ENCODE data around the gene ZBTB25. TPM values are rescaled to one million over a fixed set of nuclear protein-coding genes. Genes with fewer than 3 reads are reported as not detected.

Gene ZBTB25
- total RNA-seq = 10 to 100 TPM; 12.3 to 15.7 (median 14.4) TPM

- H3K27ac ChIP-seq = peak within 1 kb of the TSS; percentile 98 to 99
- peaks cover 0 to 22% of the 10 kb centered on the region in 2 donors for H3K4me1 ChIP-seq
- no peaks in the 10 kb centered on the region for H3K36me3 ChIP-seq
- H3K27me3 ChIP-seq = no peaks in the 10 kb centered on the region
- intact Hi-C loops (cut with DNase I; ENCODE audit: low total_unique reads) = loop anchor here (1.0 kb wide), 1 partner anchor 142 kb away; no protein-coding TSS in a partner anchor
- peak; percentile 85 to 88 for DNase-seq (ENCODE audit: low spot score in 2 of 2)
- no peaks in the 10 kb centered on the region for H3K9me3 ChIP-seq
- peak; percentile 20 to 84 (median 80) for TF ChIP-seq POLR2AphosphoS5 (IDR thresholded peaks at IDR 0.05)
- no peak for TF ChIP-seq CTCF (IDR thresholded peaks at IDR 0.05)
- TF ChIP-seq POLR2A (IDR thresholded peaks at IDR 0.05) = peak; percentile 66
- H3K4me3 ChIP-seq = peak within 1 kb of the TSS; percentile 69 to 79 (median 73)
Observed at GRCh38 chr14:64503434-64504309, at the start of gene ZBTB25. Gene ZBTB25 (minus strand): TSS chr14:64503838. CDS start chr14:64490533, 13,305 bp downstream.

- H3K27ac ChIP-seq = no peak overlapping the region
- H3K4me1 ChIP-seq = no peaks in the 10 kb centered on the region
- no peak overlapping the region for H3K4me3 ChIP-seq
- no peak for DNase-seq (ENCODE audit: low spot score in 2 of 2)
- TF ChIP-seq POLR2AphosphoS5 (IDR thresholded peaks at IDR 0.05) (no peak), POLR2A (IDR thresholded peaks at IDR 0.05) (no peak), CTCF (IDR thresholded peaks at IDR 0.05) (no peak)
- no peaks in the 10 kb centered on the region for H3K36me3 ChIP-seq
- H3K27me3 ChIP-seq = peaks cover 3 to 6% of the 10 kb centered on the region in 2 donors
- no peaks in the 10 kb centered on the region for H3K9me3 ChIP-seq
- intact Hi-C loops (cut with DNase I; ENCODE audit: low total_unique reads) = no loop called here
Observed at GRCh38 chr14:64550621-64551333, 47.1 kb upstream of the ZBTB25 start.

- no peak for TF ChIP-seq POLR2AphosphoS5 (IDR thresholded peaks at IDR 0.05)
- TF ChIP-seq POLR2A (IDR thresholded peaks at IDR 0.05) = no peak
- no peak for TF ChIP-seq CTCF (IDR thresholded peaks at IDR 0.05)
- DNase-seq (ENCODE audit: low spot score in 2 of 2) = no peak
- Histone ChIP-seq H3K4me3 (peak within 1 kb of the TSS; percentile 33 to 70 (median 51)), H3K27me3 (peaks cover 3 to 6% of the 10 kb centered on the region in 2 donors), H3K9me3 (no peaks in the 10 kb centered on the region), H3K4me1 (no peaks in the 10 kb centered on the region), H3K27ac (peak within 1 kb of the TSS in 1 of 2 donors; percentile 42), H3K36me3 (no peaks in the 10 kb centered on the region)
- intact Hi-C loops (cut with DNase I; ENCODE audit: low total_unique reads) = no loop called here
Observed at GRCh38 chr14:64549791-64550620, 46.4 kb upstream of the ZBTB25 start, which contains the start of gene PPP1R36. Gene PPP1R36 (plus strand): TSS chr14:64549961. CDS start chr14:64549998, 37 bp downstream.

GRCh38 chr14:64549016-64549415 is 45.4 kb upstream of the ZBTB25 start:
- peaks cover 3 to 6% of the 10 kb centered on the region in 2 donors for H3K27me3 ChIP-seq
- DNase-seq (ENCODE audit: low spot score in 2 of 2) = no peak
- H3K36me3 ChIP-seq = no peaks in the 10 kb centered on the region
- H3K9me3 ChIP-seq = no peaks in the 10 kb centered on the region
- no peak for TF ChIP-seq POLR2A (IDR thresholded peaks at IDR 0.05)
- TF ChIP-seq POLR2AphosphoS5 (IDR thresholded peaks at IDR 0.05) = no peak
- TF ChIP-seq CTCF (IDR thresholded peaks at IDR 0.05) = no peak
- no peaks in the 10 kb centered on the region for H3K4me1 ChIP-seq
- intact Hi-C loops (cut with DNase I; ENCODE audit: low total_unique reads) = no loop called here
- H3K4me3 ChIP-seq = no peak overlapping the region
- H3K27ac ChIP-seq = no peak overlapping the region
